IMR-90 (cell line): Measurements from ENCODE around the gene ATP1A3. TPM values are rescaled to one million over a fixed set of nuclear protein-coding genes. Genes with fewer than 3 reads are reported as not detected.

Experiments
- ATAC-seq: fragments of 200-7000 bp; cut with Tn5 transposase; 2 replicates; pipeline ENCODE4 v1.9.1; 2020; ENCODE audit warnings: low read depth, mild to moderate bottlenecking, moderate library complexity
- BruUV-seq: library from RNA; stranded (reverse); fragments of 400-500 nt; replicated peaks from 2 replicates; lab custom pipeline; 2021; lab: Mats Ljungman, UMichigan
- CTCF ChIA-PET: fragments of 300-600 bp; formaldehyde crosslinking; extraction: SDS; loops from one replicate; lab custom pipeline; 2021; ENCODE audit warnings: antibody characterized with exemption; lab: Yijun Ruan, JAX
- POLR2A ChIA-PET: fragments of 300-600 bp; sonication (Branson Sonifier 250); formaldehyde crosslinking; loops from one replicate; lab custom pipeline; 2022; ENCODE audit warnings: antibody characterized with exemption; ENCODE audit not compliant: unreplicated experiment; lab: Charles Lee
- DNase-seq: peaks from one replicate; pipeline ENCODE4 v3.0.0; 2013
- H2AFZ ChIP-seq: replicated peaks from 2 replicates; pipeline ENCODE3; 2013; ENCODE audit warnings: low read length, mild to moderate bottlenecking; ENCODE audit not compliant: poor library complexity
- H2AK5ac ChIP-seq: 2 replicates; pipeline ENCODE4 v1.6.1; 2013; ENCODE audit warnings: low read depth, low read length, inconsistent platforms
- H2AK9ac ChIP-seq: replicated peaks from 2 replicates; pipeline ENCODE3; 2013; ENCODE audit warnings: mild to moderate bottlenecking, low read depth, low read length, moderate library complexity; ENCODE audit not compliant: poor library complexity
- H2BK120ac ChIP-seq: 2 replicates; pipeline ENCODE4 v1.6.1; 2013; ENCODE audit warnings: low read depth, low read length, inconsistent platforms
- H2BK15ac ChIP-seq: 3 replicates; pipeline ENCODE4 v1.6.1; 2013; ENCODE audit warnings: low read depth, low read length, inconsistent platforms
- H2BK20ac ChIP-seq: 2 replicates; pipeline ENCODE4 v1.6.1; 2013; ENCODE audit warnings: low read depth, mild to moderate bottlenecking, inconsistent platforms, low read length, moderate library complexity
- H2BK5ac ChIP-seq: 2 replicates; pipeline ENCODE4 v1.6.1; 2013; ENCODE audit warnings: mild to moderate bottlenecking, low read depth, low read length, inconsistent platforms; ENCODE audit not compliant: poor library complexity, severe bottlenecking
- H3K14ac ChIP-seq: replicated peaks from 2 replicates; pipeline ENCODE4 v1.6.1; 2013; ENCODE audit warnings: low read depth, low read length, inconsistent platforms
- H3K18ac ChIP-seq: 2 replicates; pipeline ENCODE4 v1.6.1; 2013; ENCODE audit warnings: low read depth, low read length, control low read depth
- H3K23ac ChIP-seq: 2 replicates; pipeline ENCODE4 v1.6.1; 2013; ENCODE audit warnings: low read depth, low read length, inconsistent platforms
- H3K27ac ChIP-seq: 2 replicates; pipeline ENCODE4 v1.5.1; 2013; ENCODE audit warnings: mild to moderate bottlenecking, control low read depth, low read length; ENCODE audit not compliant: insufficient read depth
- H3K27me3 ChIP-seq: 2 replicates; pipeline ENCODE4 v1.6.1; 2013; ENCODE audit warnings: low read length; ENCODE audit not compliant: control insufficient read depth, insufficient read depth
- H3K36me3 ChIP-seq: 2 replicates; pipeline ENCODE4 v1.6.1; 2013; ENCODE audit warnings: low read length, mixed read lengths; ENCODE audit not compliant: control insufficient read depth, insufficient read depth
- H3K4ac ChIP-seq: 2 replicates; pipeline ENCODE4 v1.6.1; 2013; ENCODE audit warnings: low read depth, low read length, inconsistent platforms
- H3K4me1 ChIP-seq: 2 replicates; pipeline ENCODE4 v1.6.1; 2013; ENCODE audit warnings: low read length, mixed read lengths; ENCODE audit not compliant: control insufficient read depth, insufficient read depth
- H3K4me2 ChIP-seq: 2 replicates; pipeline ENCODE4 v1.6.1; 2013; ENCODE audit warnings: low read depth, mild to moderate bottlenecking, control low read depth, low read length, moderate library complexity
- H3K4me3 ChIP-seq: 2 replicates; pipeline ENCODE4 v1.5.1; 2013; ENCODE audit warnings: low read depth, mild to moderate bottlenecking, control low read depth, low read length, moderate library complexity; ENCODE audit not compliant: insufficient read depth
- H3K56ac ChIP-seq: 2 replicates; pipeline ENCODE4 v1.6.1; 2013; ENCODE audit warnings: low read length, inconsistent platforms; ENCODE audit not compliant: insufficient read depth; ENCODE audit errors: extremely low read depth
- H3K79me1 ChIP-seq, 2 experiments: 2 replicates each; pipeline ENCODE4 v1.6.1; 2013; ENCODE audit warnings: low read length in 2 of 2, inconsistent platforms in 1 of 2, low read depth in 1 of 2
- H3K9ac ChIP-seq: 2 replicates; pipeline ENCODE4 v1.6.1; 2013; ENCODE audit warnings: low read depth, low read length, control low read depth
- H3K9me1 ChIP-seq: 2 replicates; pipeline ENCODE4 v1.6.1; 2013; ENCODE audit warnings: low read length, inconsistent platforms; ENCODE audit not compliant: insufficient read depth
- H3K9me3 ChIP-seq: 2 replicates; pipeline ENCODE4 v1.6.1; 2013; ENCODE audit warnings: low read length; ENCODE audit not compliant: control insufficient read depth, insufficient read depth
- H4K20me1 ChIP-seq: 2 replicates; pipeline ENCODE4 v1.6.1; 2013; ENCODE audit warnings: low read length, inconsistent platforms; ENCODE audit not compliant: insufficient read depth
- H4K5ac ChIP-seq: 2 replicates; pipeline ENCODE4 v1.6.1; 2013; ENCODE audit warnings: mild to moderate bottlenecking, low read depth, low read length, control low read depth
- H4K8ac ChIP-seq, 2 experiments: 2 replicates each; pipeline ENCODE4 v1.6.1; 2013; ENCODE audit warnings: low read depth in 2 of 2, low read length in 2 of 2, control low read depth in 1 of 2, inconsistent platforms in 1 of 2
- H4K91ac ChIP-seq: 2 replicates; pipeline ENCODE4 v1.6.1; 2013; ENCODE audit warnings: low read depth, low read length, inconsistent platforms; ENCODE audit not compliant: insufficient read depth
- BHLHE40 ChIP-seq: fragments of 150-350 bp; IDR thresholded peaks from 2 replicates; pipeline ENCODE4 v1.6.1; 2016; ENCODE audit warnings: mild to moderate bottlenecking, low read depth, low read length
- CEBPB ChIP-seq: IDR thresholded peaks from 2 replicates; pipeline ENCODE4 v1.6.1; 2012; ENCODE audit warnings: low read depth, low read length, improper control_type of control experiment
- FOS ChIP-seq: fragments of 150-350 bp; IDR thresholded peaks from 2 replicates; pipeline ENCODE4 v1.6.1; 2016; ENCODE audit warnings: low read depth, low read length
- MAFK ChIP-seq: IDR thresholded peaks from 2 replicates; pipeline ENCODE4 v1.6.1; 2012; ENCODE audit warnings: low read depth, low read length, improper control_type of control experiment
- MAZ ChIP-seq: IDR thresholded peaks from 2 replicates; pipeline ENCODE4 v1.6.1; 2012; ENCODE audit warnings: low read depth, mild to moderate bottlenecking, low read length, improper control_type of control experiment, moderate library complexity, borderline replicate concordance
- MXI1 ChIP-seq: IDR thresholded peaks from 2 replicates; pipeline ENCODE4 v1.6.1; 2012; ENCODE audit warnings: low read depth, mild to moderate bottlenecking, low read length, moderate library complexity, borderline replicate concordance
- NFE2L2 ChIP-seq: fragments of 150-350 bp; IDR thresholded peaks from 2 replicates; pipeline ENCODE4 v1.6.1; 2016; ENCODE audit warnings: low read depth, mild to moderate bottlenecking, low read length
- POLR2A ChIP-seq: IDR thresholded peaks from 2 replicates; pipeline ENCODE4 v1.6.1; 2012; ENCODE audit warnings: mild to moderate bottlenecking, low read depth, low read length
- RAD21 ChIP-seq: IDR thresholded peaks from 2 replicates; pipeline ENCODE4 v1.6.1; 2012; ENCODE audit warnings: low read length, improper control_type of control experiment
- RCOR1 ChIP-seq: IDR thresholded peaks from 2 replicates; pipeline ENCODE4 v1.6.1; 2012; ENCODE audit warnings: mild to moderate bottlenecking, low read length, improper control_type of control experiment; ENCODE audit not compliant: insufficient replicate concordance
- RFX5 ChIP-seq: IDR thresholded peaks from 2 replicates; pipeline ENCODE4 v1.8.0; 2012; ENCODE audit warnings: low read depth, mild to moderate bottlenecking, low read length, moderate library complexity
- SMC3 ChIP-seq: fragments of 150-350 bp; IDR thresholded peaks from 2 replicates; pipeline ENCODE4 v1.6.1; 2016; ENCODE audit warnings: low read depth, mild to moderate bottlenecking, antibody characterized with exemption, low read length, moderate library complexity
- WGBS, 2 experiments: methylation state at CpG; one replicate each; pipeline versions ENCODE4 v1.1.5 to v1.1.7; 2013; ENCODE audit warnings: missing lambda C conversion rate in 2 of 2; ENCODE audit not compliant: insufficient read length in 1 of 2; ENCODE audit errors: extremely low coverage in 2 of 2; 5-methylcytosine and 5-hydroxymethylcytosine counted together
- dilution Hi-C: fragments of 300-500 bp; cut with HindIII; formaldehyde crosslinking; loops from one replicate; pipeline ENCODE4 v1.14.3; 2018; ENCODE audit warnings: low sequenced_read_pairs; ENCODE audit not compliant: unreplicated experiment
- in situ Hi-C: fragments of 300-500 bp; cut with MboI; formaldehyde crosslinking; loops from 3 replicates; pipeline ENCODE4 v1.14.3; 2019; ENCODE audit warnings: low sequenced_read_pairs, inconsistent platforms, mixed read lengths
- intact Hi-C: fragments of 100-400 bp; cut with micrococcal nuclease; formaldehyde crosslinking; loops from 2 replicates; pipeline ENCODE4 v1.10.0; 2022
- polyA plus RNA-seq, 3 experiments: library from polyadenylated mRNA; depleted of rRNA; stranded (reverse); fragments of >200 nt; gene quantifications; 2 replicates each; pipeline ENCODE4 v1.2.3, GENCODE V29; 2012; ENCODE audit warnings: low replicate concordance in 1 of 3
- total RNA-seq: library from RNA; depleted of rRNA; stranded (reverse); fragments of >200 nt; gene quantifications from 2 replicates; pipeline ENCODE4 v1.2.3, GENCODE V29; 2012
- TF ChIP-seq, protein P1 (sequence below): fragments of 150-350 bp; IDR thresholded peaks from 2 replicates; pipeline ENCODE4 v1.6.1; 2016; ENCODE audit warnings: low read depth, mild to moderate bottlenecking, low read length, moderate library complexity, borderline replicate concordance
- TF ChIP-seq, protein P2 (sequence below): fragments of 150-350 bp; IDR thresholded peaks from 2 replicates; pipeline ENCODE4 v1.6.1; 2017; ENCODE audit warnings: mild to moderate bottlenecking, antibody characterized with exemption, low read length, low read depth

Gene ATP1A3
- total and polyA plus RNA-seq, 2 of the 4 experiments (the other 2 are of a cell fraction): under 0.01 to 0.12 TPM

DNA sequence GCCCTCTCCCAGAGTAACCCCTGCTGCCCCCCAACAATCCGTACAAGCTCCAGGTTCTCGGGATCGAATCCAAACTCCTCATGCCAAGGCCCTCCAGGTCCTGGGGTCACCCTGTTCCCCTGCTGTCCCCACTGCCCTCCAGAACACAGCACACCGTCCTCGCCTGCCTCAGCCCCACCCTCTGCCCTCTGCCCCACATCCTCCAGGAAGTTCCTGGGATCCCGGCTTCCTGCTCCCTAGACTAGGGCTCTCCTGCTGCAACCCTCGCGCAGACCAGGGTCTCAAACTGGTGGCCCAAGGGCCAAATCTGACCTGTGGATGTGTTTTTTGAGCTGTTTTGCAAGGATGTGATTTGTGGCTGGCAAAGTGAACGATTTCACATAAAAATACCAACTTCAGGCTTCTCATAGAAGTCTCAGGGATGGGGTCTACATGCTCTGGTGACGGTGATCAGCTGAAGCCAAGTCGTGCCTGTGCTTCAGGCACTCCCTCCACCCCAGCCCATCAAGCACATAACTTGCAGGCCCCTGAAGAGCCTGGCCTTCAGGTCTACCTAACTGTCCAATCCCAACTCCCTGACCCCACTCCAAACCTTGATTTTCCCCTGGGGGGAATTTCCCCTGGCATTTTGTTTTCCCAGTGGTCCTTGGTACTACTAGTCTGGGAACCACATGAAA, 36.7 kb downstream of the ATP1A3 start:
- H3K4me2 ChIP-seq: peak overlapping the region; percentile 86
- no peak overlapping the region for H4K8ac ChIP-seq
- peak overlapping the region; percentile 93 for H2AFZ ChIP-seq
- no peak overlapping the region for H2BK15ac ChIP-seq
- H3K79me1 ChIP-seq: peaks cover 7 to 26% of the 10 kb centered on the region in 2 experiments
- H2BK5ac ChIP-seq: no peak overlapping the region
- H3K56ac ChIP-seq: no peak overlapping the region
- peak overlapping the region; percentile 92 for H2AK9ac ChIP-seq
- peaks cover 10% of the 10 kb centered on the region; the same call in 1 of the 2 replicates for H3K36me3 ChIP-seq
- H3K23ac ChIP-seq: no peak overlapping the region
- no peak overlapping the region for H2AK5ac ChIP-seq
- intact Hi-C loops (loop anchor here (5.0 to 10.0 kb wide), 2 partner anchors 75 to 162 kb away; partner anchors contain the start of gene CEACAM3), dilution Hi-C loops (no loop called here), in situ Hi-C loops (no loop called here)
- DNase-seq: no peak
- no peak for ATAC-seq
- no peak overlapping the region for H2BK20ac ChIP-seq
- no peak overlapping the region for H3K27ac ChIP-seq
- H2BK120ac ChIP-seq: no peak overlapping the region
- no peak overlapping the region for H4K91ac ChIP-seq
- H3K18ac ChIP-seq: no peak overlapping the region
- no peak overlapping the region for H3K4me3 ChIP-seq
- POLR2A ChIA-PET: no interaction called here
- H3K9ac ChIP-seq: no peak overlapping the region
- CTCF ChIA-PET: no interaction called here
- no peak overlapping the region; the same call in 1 of the 2 replicates for H3K14ac ChIP-seq
- no TSS peak for BruUV-seq
- H4K20me1 ChIP-seq: peaks cover 21% of the 10 kb centered on the region
- H3K4ac ChIP-seq: no peak overlapping the region
- no peak overlapping the region for H4K5ac ChIP-seq
- H3K9me1 ChIP-seq: peaks cover 7% of the 10 kb centered on the region; the same call in 1 of the 2 replicates
- H3K27me3 ChIP-seq: no peaks in the 10 kb centered on the region
- TF ChIP-seq, protein P1, sequence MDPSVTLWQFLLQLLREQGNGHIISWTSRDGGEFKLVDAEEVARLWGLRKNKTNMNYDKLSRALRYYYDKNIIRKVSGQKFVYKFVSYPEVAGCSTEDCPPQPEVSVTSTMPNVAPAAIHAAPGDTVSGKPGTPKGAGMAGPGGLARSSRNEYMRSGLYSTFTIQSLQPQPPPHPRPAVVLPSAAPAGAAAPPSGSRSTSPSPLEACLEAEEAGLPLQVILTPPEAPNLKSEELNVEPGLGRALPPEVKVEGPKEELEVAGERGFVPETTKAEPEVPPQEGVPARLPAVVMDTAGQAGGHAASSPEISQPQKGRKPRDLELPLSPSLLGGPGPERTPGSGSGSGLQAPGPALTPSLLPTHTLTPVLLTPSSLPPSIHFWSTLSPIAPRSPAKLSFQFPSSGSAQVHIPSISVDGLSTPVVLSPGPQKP: no peak
- TF ChIP-seq CEBPB: no peak
- TF ChIP-seq FOS: no peak
- TF ChIP-seq RAD21: no peak
- no peak for TF ChIP-seq BHLHE40
- TF ChIP-seq MAFK: no peak
- no peak for TF ChIP-seq RCOR1
- no peak; the same call in 1 of the 2 replicates for TF ChIP-seq POLR2A
- TF ChIP-seq NFE2L2: no peak
- TF ChIP-seq MAZ: no peak
- TF ChIP-seq, protein P2, sequence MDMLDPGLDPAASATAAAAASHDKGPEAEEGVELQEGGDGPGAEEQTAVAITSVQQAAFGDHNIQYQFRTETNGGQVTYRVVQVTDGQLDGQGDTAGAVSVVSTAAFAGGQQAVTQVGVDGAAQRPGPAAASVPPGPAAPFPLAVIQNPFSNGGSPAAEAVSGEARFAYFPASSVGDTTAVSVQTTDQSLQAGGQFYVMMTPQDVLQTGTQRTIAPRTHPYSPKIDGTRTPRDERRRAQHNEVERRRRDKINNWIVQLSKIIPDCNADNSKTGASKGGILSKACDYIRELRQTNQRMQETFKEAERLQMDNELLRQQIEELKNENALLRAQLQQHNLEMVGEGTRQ: no peak
- no peak for TF ChIP-seq MXI1
- no peak for TF ChIP-seq SMC3
- no peak for TF ChIP-seq RFX5
- H3K4me1 ChIP-seq: peaks cover 6% of the 10 kb centered on the region
- 94% methylated on average over 3 of the region's 11 CpGs; no CpG with 5 or more reads in 1 of the 2 experiments for WGBS, 2 experiments
- no peaks in the 10 kb centered on the region for H3K9me3 ChIP-seq
